Stromal cell of bone marrow (primary cell): ENCODE results near the gene C2CD5.
A peak's percentile ranks its signal among the peaks of the same experiment; 100 is the strongest.

Experiments
- DNase-seq: peaks from one replicate; pipeline ENCODE4 v3.0.0-alpha.2; 2012; ENCODE audit warnings: low read depth

C2CD5 gene

GRCh38 chr12:22415342-22416309 is 128.7 kb downstream of the C2CD5 start:
- DNase-seq: peak; percentile 25

GRCh38 chr12:22414742-22415141 is 129.6 kb downstream of the C2CD5 start:
- no peak for DNase-seq

DNA sequence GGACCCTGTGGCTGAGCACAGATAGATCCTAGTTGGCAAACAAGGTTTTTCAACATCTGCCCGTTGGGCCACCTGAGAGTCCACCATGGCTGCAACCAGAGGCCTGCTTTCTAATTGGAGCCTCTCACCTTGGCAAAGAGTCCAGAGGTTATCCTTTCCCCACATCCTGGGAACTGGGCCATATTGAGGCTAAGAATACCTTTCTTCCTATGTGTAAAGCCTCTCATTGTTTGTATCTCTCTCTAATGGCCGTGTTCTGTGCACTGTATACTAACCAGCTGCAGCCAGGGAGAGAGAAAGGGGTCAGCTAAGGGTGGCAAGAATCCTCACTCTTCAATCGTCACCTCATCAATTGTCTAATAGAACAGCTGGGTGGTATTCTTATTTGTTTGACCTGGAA is 130.8 kb downstream of the C2CD5 start:
- no peak for DNase-seq

GRCh38 chr12:22412581-22412980 is 131.8 kb downstream of the C2CD5 start:
- DNase-seq: no peak

- peak; percentile 13 for DNase-seq
These were observed 133.9 kb downstream of the C2CD5 start for GRCh38 chr12:22410486-22410885.

DNA sequence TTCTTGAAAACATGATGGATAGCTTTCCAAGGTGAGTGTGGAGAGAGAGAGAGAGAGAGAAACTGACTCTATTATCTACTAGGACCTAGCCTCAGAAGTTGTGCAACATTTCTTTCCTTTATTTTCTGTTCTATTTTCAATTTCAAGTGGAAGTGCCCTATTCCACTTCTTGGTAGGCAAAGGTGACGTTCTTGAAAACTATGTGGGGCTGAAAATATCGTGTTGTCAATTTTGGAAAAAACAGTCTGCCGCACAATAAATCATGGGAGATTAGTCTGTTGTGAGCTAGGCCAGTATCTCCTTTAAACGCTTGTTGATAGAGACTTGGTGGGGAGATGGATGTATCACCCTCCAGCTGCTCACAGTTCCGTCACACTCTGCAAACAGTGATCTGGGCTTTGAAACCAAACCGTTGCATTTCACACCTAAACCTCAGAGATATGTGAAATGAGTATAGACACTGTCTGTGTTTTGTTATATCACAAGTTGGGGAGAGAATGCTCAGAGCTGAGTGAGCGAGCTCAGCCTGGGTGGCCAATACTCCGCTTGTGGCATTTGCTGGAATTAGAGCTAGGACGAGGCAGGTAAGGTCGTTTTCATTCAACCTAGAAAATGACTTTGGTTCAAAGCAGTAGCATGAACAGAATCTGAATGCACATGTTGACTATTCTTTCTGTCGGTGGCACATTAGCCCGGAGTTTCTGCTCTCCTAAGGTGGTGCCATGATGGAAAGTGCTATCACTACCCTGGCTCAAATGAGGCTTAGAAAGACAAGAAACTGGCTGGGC is 134.8 kb downstream of the C2CD5 start:
- no peak for DNase-seq

DNA sequence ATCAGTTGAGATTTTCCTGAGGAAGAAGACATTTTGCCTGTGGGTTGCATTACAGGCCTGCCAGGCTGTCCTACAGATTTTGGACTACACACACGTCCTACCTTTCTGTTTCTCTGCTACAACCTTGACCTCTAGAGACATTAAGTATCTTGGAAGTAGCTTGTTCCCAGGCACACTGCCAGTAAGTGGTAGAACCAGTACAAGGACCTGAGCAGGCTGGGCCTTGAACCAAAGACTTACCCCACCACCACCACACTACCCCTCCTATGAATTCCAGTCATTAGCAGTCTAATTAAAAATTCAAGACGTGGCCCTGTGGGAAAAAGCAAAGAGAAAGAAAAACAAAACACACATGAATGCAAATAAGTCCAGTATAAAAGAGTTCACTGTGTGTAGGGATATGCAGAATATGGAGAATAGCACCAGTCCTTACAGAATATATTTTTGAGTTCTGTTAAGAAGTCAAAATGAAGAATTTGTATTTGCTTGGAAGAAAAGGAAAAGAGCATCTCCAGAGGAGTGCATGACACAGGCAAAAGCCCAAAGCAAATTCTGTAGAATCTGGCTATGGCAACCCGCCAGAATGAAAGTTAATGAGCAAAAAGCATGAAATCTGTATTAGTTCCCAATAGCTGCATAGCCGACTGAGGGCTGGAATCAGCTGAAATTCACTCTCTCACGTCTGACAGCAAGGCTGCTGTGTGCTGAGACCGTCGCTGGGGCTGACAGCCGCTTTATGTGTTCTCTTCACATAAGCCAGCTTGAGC is 135.5 kb downstream of the C2CD5 start:
- no peak for DNase-seq

- DNase-seq: no peak
These were observed 136.9 kb downstream of the C2CD5 start for GRCh38 chr12:22407397-22407796.

DNA sequence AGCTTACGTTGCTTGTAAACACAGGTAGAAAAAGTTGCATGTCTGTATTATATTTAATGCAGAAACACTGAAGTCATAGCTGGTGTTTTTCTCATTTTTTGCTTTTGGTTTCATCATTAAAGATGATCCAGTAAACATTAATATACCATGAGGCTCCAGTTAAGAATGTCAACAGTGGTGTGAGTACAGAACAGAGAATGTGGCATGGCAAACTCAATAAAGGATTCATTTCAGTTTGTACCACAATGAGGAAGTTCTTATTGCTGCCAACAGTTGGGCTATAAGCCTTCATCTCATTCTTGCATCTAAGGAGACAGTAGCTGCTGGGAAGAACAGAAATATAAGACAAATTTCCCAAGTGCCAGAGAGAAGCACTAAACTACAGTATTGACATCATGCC is 137.7 kb downstream of the C2CD5 start:
- no peak for DNase-seq

DNA sequence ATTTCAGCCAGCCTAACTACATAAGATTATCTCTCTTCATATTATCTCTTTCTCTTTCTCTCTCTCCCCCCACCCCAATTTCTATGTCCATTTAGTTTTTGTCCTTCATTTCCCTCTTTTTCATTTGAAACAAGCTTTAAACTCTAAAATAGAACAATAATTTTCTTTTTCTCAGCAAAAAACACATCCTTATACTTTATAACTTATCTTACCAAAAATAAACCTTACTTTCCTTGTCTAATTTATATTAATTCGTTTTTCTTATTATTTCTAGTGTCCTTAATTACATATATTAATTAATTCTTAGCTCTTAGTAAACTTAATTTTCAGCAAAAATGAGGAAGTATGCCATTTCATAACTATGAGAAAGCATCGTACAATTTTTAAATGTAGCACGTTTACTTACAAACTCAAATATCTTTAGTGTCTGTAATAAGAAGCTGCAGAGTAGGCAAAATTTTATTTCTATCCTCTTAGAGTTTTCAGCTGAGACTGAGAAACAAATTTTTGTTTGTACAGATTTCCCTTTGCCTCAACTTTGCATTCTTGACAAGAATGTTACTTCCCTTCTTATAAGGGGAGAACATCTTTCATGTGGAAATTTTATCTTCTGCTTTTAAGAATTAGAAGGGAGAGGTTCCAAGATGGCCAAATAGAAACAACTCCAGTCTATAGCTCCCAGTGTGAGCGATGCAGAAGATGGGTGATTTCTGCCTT is 144.7 kb downstream of the C2CD5 start:
- no peak for DNase-seq
